BJ (cell line): Measurements from ENCODE around the gene KCNQ1OT1. TPM values are rescaled to one million over a fixed set of nuclear protein-coding genes. Genes with fewer than 3 reads are reported as not detected.

Experiments used
- CTCF ChIA-PET: fragments of 350-600 bp; formaldehyde crosslinking; extraction: SDS; loops from one replicate; lab custom pipeline; 2021; ENCODE audit warnings: antibody characterized with exemption, inconsistent platforms; lab: Yijun Ruan, JAX
- POLR2A ChIA-PET: fragments of 300-600 bp; sonication (Branson Sonifier 250); formaldehyde crosslinking; extraction: SDS; loops from one replicate; lab custom pipeline; 2021; ENCODE audit warnings: antibody characterized with exemption; lab: Charles Lee
- DNase-seq: peaks from one replicate; pipeline ENCODE4 v3.0.0-alpha.2; 2011; ENCODE audit warnings: low read depth
- H3K27me3 ChIP-seq: 2 replicates; pipeline ENCODE4 v1.6.0; 2011; ENCODE audit warnings: low read length; ENCODE audit not compliant: control insufficient read depth, insufficient read depth
- H3K36me3 ChIP-seq: 2 replicates; pipeline ENCODE4 v1.5.1; 2011; ENCODE audit warnings: low read length; ENCODE audit not compliant: control insufficient read depth, insufficient read depth
- H3K4me3 ChIP-seq: 2 replicates; pipeline ENCODE4 v1.5.1; 2011; ENCODE audit warnings: low read depth, mild to moderate bottlenecking, control low read depth, low read length
- polyA plus RNA-seq: library from polyadenylated mRNA; depleted of rRNA; stranded (reverse); fragments of >200 nt; gene quantifications from 2 replicates; pipeline ENCODE4 v1.2.3, GENCODE V29; 2011
- TF ChIP-seq, protein P1 (sequence below): IDR thresholded peaks from 2 replicates; pipeline ENCODE4 v1.5.1; 2011; ENCODE audit warnings: low read depth, mild to moderate bottlenecking, control low read depth, inconsistent platforms, low read length, moderate library complexity; ENCODE audit not compliant: insufficient read depth

KCNQ1OT1 gene
- polyA plus RNA-seq, 1 experiment = 0.16 TPM

DNA sequence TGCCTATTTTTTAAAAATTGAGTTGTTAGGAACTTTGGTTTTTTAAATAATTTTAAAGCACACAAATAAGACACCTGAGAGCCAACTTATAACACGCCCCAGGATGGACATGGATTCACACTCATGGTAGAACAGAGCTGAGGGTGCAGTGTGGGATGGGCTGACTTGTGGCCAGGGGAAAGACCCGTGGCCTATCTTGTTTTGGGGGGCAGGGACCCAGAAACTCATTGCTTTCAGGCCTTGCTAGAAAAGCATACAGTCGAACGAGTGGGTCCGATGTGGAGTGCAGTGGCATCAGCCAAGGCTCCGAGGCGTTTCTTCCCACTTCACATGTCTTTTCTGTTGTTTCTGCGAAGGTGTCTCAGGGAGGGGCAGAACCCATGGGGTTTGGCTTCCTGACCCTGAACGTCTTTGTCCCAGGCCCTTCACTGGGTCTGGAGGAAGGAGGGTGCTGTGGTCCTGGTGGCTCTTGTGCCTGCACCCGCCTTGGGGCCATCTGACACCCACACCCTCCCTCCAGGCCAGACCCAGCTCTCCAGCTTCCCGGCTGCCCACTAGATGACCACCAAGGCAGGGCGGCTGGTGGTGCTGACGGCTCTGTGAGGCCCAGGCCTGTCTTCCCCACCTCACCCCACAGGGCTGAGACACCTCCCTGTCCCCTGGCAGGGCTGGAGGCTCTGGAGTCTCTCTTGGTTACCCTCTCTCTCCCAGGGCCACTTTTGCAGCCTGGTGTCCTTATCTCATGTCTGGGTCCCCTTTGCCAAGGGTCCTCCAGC is 134.2 kb downstream of the KCNQ1OT1 start:
- H3K4me3 ChIP-seq = no peak overlapping the region
- no peak for DNase-seq
- TF ChIP-seq, protein P1, sequence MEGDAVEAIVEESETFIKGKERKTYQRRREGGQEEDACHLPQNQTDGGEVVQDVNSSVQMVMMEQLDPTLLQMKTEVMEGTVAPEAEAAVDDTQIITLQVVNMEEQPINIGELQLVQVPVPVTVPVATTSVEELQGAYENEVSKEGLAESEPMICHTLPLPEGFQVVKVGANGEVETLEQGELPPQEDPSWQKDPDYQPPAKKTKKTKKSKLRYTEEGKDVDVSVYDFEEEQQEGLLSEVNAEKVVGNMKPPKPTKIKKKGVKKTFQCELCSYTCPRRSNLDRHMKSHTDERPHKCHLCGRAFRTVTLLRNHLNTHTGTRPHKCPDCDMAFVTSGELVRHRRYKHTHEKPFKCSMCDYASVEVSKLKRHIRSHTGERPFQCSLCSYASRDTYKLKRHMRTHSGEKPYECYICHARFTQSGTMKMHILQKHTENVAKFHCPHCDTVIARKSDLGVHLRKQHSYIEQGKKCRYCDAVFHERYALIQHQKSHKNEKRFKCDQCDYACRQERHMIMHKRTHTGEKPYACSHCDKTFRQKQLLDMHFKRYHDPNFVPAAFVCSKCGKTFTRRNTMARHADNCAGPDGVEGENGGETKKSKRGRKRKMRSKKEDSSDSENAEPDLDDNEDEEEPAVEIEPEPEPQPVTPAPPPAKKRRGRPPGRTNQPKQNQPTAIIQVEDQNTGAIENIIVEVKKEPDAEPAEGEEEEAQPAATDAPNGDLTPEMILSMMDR = no peak
- H3K36me3 ChIP-seq = no peaks in the 10 kb centered on the region
- H3K27me3 ChIP-seq = no peaks in the 10 kb centered on the region
- ChIA-PET CTCF (no interaction called here), POLR2A (no interaction called here)

GRCh38 chr11:2564588-2565425 is 135.0 kb downstream of the KCNQ1OT1 start:
- no peak overlapping the region for H3K4me3 ChIP-seq
- TF ChIP-seq, protein P1 = no peak
- no peaks in the 10 kb centered on the region for H3K36me3 ChIP-seq
- ChIA-PET CTCF (no interaction called here), POLR2A (no interaction called here)
- no peak for DNase-seq
- H3K27me3 ChIP-seq = no peaks in the 10 kb centered on the region

DNA sequence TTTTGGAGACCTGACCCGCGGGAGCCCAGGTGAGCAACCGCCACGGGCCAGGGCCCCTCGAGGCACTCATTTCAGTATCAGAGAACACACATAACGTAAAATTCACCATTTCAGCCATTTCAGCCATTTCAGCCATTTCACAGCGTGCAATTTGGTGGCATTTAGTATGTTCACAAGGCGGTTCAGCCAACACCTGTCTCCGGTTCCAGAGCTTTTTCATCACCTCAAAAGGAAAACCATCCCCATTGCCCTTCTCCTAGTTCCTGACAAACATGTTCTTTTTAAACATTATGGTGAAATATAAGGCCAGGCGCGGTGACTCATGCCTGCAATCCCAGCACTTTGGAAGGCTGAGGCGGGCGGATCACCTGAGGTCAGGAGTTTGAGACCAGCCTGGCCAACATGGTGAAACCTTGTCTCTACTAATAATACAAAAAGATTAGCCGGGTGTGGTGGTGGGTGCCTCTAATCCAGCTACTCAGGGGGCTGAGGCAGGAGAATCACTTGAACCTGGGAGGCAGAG is 135.7 kb downstream of the KCNQ1OT1 start:
- no peak overlapping the region for H3K4me3 ChIP-seq
- POLR2A ChIA-PET = no interaction called here
- CTCF ChIA-PET = no interaction called here
- H3K36me3 ChIP-seq = no peaks in the 10 kb centered on the region
- TF ChIP-seq, protein P1 = no peak
- H3K27me3 ChIP-seq = no peaks in the 10 kb centered on the region
- no peak for DNase-seq

DNA sequence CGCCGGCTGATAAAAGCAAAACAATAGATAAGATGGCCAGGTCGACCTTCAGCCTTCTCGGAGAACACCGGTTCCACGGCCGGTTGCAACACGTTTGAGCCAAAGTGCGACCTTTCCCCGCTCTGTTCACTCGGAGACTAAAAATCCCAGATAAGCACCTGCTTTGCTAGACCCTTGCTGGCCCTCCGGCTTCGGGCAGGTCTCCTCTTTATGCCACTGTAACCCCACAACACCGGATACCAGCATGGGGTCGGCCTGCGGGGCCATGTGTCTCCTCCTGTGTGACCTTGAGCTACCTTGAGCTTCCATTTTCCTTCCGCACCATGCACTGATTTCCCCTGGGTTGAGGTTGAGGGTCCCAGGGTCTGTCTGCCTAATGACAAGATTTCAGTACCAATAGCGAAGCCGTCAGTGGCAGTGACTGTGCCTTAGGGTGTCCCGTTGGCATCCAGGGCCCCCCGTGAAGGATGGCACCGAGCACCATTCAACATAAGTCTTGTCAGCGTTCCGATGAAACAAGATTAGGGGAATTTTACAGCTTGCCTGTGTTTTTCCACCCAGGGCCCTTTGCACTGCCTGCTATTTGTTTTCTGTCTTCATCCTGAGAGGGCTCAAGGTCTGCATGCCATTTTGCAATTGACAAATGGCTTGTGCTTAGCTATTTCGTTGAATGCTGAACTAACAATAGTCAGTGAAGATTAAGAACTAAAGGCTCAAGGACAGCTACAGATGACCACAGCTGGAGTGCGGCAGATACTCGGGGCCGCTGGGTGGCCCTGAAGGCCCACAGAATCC is 136.4 kb downstream of the KCNQ1OT1 start:
- Histone ChIP-seq H3K36me3 (no peaks in the 10 kb centered on the region), H3K27me3 (no peaks in the 10 kb centered on the region), H3K4me3 (no peak overlapping the region)
- ChIA-PET CTCF (interaction anchor here (0.5 to 1.0 kb wide), 2 partner anchors 328 to 425 kb away, joined by 3 to 5 read pairs; no protein-coding TSS in a partner anchor), POLR2A (no interaction called here)
- no peak for DNase-seq
- TF ChIP-seq, protein P1 = no peak
